ENCODE measurements around the gene RGS17.
"Not testable (repeated sequence)": the region's sequence is repeated elsewhere in the genome, so short reads cannot be mapped to it uniquely, and the experiment has no call there.

Gene RGS17

DNA sequence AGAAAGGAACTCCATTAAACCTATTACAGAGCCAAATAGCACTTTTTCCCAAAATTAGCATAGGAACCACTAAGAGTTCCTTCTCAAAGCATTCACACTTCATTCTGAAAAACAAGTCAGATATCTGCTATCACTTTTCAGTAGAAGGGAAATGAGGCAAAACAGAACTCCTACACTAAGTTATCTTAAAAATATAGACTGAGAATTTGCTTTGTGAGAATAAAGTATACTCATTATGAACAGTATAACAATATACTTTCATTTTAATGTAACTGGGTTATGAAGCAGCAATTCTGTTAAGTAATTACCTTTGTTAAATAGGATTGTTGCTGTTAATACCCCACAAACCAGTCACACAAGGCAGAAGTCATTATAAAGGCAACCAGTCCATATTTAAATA lies 137.2 kb downstream of the RGS17 start:
- no peak overlapping the region for H3K27ac ChIP-seq
- ChIA-PET CTCF (no interaction called here), POLR2A (ENCODE audit: low non-redundant PET) (no interaction called here)
- DNase-seq (ENCODE audit: low spot score) = no peak
- TF ChIP-seq, protein P1, sequence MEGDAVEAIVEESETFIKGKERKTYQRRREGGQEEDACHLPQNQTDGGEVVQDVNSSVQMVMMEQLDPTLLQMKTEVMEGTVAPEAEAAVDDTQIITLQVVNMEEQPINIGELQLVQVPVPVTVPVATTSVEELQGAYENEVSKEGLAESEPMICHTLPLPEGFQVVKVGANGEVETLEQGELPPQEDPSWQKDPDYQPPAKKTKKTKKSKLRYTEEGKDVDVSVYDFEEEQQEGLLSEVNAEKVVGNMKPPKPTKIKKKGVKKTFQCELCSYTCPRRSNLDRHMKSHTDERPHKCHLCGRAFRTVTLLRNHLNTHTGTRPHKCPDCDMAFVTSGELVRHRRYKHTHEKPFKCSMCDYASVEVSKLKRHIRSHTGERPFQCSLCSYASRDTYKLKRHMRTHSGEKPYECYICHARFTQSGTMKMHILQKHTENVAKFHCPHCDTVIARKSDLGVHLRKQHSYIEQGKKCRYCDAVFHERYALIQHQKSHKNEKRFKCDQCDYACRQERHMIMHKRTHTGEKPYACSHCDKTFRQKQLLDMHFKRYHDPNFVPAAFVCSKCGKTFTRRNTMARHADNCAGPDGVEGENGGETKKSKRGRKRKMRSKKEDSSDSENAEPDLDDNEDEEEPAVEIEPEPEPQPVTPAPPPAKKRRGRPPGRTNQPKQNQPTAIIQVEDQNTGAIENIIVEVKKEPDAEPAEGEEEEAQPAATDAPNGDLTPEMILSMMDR (conservative IDR thresholded peaks at IDR 0.05; ENCODE audit: low read depth) = no peak

DNA sequence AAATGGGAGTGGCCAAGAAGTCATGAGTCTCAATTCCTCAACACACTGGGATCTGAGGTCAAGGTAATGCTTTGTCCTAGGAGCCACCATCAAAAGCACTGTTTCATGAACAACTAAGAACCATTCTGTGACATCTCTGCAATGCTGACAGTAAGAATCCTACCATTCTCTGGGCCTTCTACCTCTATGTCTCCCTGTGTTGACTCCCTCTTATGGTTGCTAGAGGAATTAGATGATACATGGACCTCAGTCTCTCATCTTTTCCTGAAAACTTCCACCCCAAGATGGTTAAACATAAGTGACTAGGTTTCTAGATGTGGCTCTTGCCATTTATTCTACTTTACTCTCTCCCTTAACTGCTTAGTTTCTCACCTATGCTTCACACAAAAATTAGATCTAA lies 137.7 kb downstream of the RGS17 start:
- ChIA-PET CTCF (no interaction called here), POLR2A (ENCODE audit: low non-redundant PET) (no interaction called here)
- TF ChIP-seq, protein P1 (conservative IDR thresholded peaks at IDR 0.05; ENCODE audit: low read depth) = no peak
- no peak for DNase-seq (ENCODE audit: low spot score)
- no peak overlapping the region for H3K27ac ChIP-seq

GRCh38 chr6:152986978-152987377 lies 144.1 kb downstream of the RGS17 start:
- H3K27ac ChIP-seq = peak overlapping the region; percentile 39; the same call in 1 of the 2 replicates
- CTCF ChIA-PET = no interaction called here
- TF ChIP-seq, protein P1 (conservative IDR thresholded peaks at IDR 0.05; ENCODE audit: low read depth) = no peak
- POLR2A ChIA-PET (ENCODE audit: low non-redundant PET) = interaction anchor here (0.5 kb wide), 1 partner anchor 285 kb away, joined by 4 read pairs; no protein-coding TSS in a partner anchor
- no peak for DNase-seq (ENCODE audit: low spot score)

DNA sequence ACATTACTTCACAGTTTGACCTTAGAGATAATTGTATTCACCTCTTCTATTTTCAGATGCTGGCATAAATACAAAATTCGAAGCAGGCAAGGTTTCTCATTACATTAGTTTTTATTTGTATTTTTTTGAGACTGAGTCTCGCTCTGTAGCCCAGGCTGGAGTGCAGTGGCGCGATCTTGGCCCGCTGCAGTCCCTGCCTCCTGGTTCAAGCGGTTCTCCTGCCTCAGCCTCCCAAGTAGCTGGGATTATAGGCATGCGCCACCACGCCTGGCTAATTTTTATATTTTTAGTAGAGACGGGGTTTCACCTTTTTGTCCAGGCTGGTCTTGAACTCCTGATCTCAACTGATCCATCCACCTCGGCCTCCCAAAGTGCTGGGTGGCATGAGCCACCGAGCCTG lies 145.8 kb downstream of the RGS17 start:
- H3K27ac ChIP-seq = peak overlapping the region; percentile 61
- POLR2A ChIA-PET (ENCODE audit: low non-redundant PET); DNase-seq (ENCODE audit: low spot score); CTCF ChIA-PET: not testable (repeated sequence)

DNA sequence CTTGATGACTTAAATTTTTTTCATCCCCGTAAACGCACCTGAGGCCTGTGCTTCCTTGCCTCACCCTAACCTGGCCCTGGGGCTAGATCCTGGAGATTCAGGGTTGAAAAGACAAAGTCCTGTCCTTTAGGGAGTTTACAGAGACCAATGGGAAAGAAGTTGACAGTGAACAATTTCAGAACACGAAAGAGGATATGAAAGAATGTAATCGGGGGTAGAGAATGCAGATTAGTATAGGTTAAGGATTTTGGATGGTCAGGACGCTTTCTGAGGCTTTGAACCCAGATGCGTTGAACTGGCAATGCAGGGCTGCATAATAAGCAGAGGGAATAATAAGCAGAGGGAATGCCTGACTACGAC lies 146.6 kb downstream of the RGS17 start:
- no peak for DNase-seq (ENCODE audit: low spot score)
- peak overlapping the region; percentile 96 for H3K27ac ChIP-seq
- ChIA-PET CTCF (no interaction called here), POLR2A (ENCODE audit: low non-redundant PET) (no interaction called here)
- TF ChIP-seq, protein P1 (conservative IDR thresholded peaks at IDR 0.05; ENCODE audit: low read depth) = no peak

GRCh38 chr6:152983637-152984512 lies 147.2 kb downstream of the RGS17 start:
- POLR2A ChIA-PET (ENCODE audit: low non-redundant PET) = no interaction called here
- TF ChIP-seq, protein P1 (conservative IDR thresholded peaks at IDR 0.05; ENCODE audit: low read depth) = no peak
- peak overlapping the region; percentile 96 for H3K27ac ChIP-seq
- peak; percentile 64 for DNase-seq (ENCODE audit: low spot score)
- CTCF ChIA-PET = no interaction called here

DNA sequence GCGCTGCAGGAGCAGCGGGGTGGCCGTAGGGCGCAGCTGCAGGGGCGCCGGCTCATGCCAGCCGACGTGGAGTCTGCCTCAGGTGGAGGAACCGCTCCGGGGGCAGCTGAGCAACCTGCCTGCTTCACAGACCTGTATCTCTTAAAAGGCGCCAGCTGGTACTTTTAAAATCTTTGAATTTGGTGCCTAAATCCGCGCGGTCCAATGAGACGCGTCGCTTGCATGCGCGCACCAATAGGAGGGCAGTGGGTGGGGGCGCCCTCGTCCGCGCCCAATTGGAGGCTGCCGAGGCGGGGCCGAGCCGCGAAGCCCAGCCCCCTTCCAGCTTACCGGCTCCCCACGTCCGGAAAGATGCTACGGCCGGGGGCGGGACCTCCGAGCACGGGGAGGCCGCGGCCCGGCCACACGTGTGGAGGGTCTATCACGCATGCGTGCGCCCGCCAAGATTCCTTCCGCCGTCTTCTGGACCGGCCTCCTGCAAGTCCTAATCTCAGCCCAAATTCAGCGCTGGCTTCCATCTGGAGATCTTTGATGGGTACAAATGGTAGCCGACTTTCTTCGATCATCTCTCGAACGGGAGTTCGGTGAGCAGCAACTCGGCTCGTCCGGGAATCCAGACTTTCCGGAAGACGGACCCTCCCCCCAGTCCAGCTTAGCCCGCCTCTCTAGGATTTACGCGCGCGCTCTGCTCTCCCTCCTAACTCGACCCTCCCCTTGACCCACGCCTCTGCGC lies 148.0 kb downstream of the RGS17 start, which contains the start of gene FBXO5:
Gene FBXO5, minus strand, starts transcription at position 138 of the 733 bp plus-strand sequence. Its CDS starts 82 bp downstream, at position 56.
- DNase-seq (ENCODE audit: low spot score) = peak; percentile 96
- POLR2A ChIA-PET (ENCODE audit: low non-redundant PET) = interaction anchor here (0.5 kb wide), 1 partner anchor 1113 kb away, joined by 3 read pairs; no protein-coding TSS in a partner anchor
- peak within 1 kb of the TSS; percentile 96 for H3K27ac ChIP-seq
- CTCF ChIA-PET = no interaction called here
- TF ChIP-seq, protein P1 (conservative IDR thresholded peaks at IDR 0.05; ENCODE audit: low read depth) = no peak
